Embryonic facial prominence (tissue), 1 donor: ENCODE measurements around the gene B4GALNT3.

Experiments
- DNase-seq: peaks from one replicate; pipeline ENCODE4 v3.0.0-alpha.2; 2016; ENCODE audit errors: extremely low spot score

B4GALNT3 gene

DNA sequence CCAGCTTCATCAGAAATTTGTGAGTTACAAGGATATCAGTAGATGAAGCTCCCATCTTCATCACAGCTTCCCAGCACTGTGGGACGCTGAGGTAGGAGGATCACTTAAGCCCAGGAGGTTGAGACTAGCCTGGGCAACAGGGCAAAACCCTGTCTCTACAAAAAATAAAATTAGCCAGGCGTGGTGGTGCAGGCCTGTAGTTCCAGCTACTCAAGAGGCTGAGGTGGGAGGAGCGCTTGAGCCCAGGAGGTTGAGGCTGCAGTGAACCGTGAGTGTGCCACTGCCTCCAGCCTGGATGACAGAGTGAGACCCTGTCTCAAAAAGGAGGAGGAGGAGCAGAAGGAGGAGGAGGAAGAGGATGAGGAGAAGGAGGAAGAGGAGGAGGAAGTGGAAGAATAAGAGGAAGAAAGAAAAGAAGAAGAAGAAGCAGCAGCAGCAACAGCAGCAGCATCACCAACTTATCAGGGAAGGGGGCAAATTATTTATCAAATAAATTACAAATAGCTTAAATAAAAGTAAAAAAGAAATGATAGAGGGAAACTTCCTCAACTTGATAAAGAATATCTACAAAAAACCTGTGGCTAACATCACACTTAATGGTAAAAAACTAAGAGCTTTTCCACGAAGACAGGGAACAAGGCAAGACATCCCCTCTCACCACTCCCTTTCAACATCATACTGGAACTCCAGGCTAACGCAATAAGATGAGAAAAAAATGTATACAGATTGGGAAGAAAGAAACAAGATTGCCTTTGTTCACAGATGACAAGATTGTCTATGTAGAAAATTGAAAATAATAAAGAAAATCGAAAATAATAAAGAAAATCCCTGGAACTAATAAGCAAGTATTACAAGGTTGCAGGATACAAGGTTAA, 133.9 kb downstream of the B4GALNT3 start:
- DNase-seq, result no peak

DNA sequence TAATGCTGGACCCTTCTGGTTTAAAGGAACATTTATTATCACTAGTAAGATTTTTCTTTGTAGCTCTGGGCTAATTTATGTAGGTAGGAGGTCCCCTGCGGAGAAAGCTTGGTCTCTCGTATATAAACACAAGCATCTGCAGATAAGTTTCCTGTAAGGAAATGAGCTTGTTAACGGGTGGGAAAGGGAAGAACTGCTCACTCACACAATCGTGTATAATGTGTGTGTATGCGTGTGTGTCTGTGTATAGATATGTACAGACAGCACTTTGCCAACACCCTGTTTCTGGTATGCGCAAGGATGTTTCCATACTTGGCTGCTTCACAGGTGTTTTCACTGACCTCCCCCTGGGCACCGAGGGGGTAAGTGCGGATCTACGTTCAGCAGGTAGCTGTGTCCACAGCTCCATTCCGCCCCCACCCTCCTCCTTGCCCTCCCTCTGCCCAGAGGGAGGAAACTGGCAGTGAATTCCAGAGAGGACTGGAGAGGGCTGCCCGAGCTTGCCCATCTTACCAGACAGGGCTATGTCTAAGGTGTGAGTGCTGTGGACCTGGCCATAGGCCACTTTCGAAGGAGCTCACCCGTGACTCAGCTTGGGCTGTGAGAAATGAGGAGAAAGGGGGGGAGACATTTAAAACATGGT, 138.3 kb downstream of the B4GALNT3 start:
- DNase-seq, result no peak

DNA sequence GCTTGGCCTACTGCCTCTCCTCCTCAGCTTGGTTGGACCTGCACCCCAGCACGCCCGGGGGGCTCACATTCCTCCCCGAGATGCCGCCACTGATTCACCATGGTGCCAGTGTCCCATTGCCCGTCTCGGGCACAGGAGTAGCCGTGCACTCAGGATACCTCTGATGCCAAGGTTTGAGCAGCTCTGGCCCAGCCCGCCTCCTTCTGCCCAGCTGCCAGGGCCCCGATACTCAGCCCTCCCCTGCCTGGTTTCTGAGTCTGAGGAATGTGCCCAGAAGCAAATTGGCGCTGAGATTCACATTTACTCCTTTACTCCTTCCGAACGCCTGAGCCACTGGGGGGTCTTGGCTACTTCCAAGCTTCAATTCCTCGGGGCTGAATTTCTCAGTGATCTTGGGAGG, 140.0 kb downstream of the B4GALNT3 start:
- DNase-seq, result no peak

- no peak for DNase-seq
These were observed 142.4 kb downstream of the B4GALNT3 start for GRCh38 chr12:601976-602699.

DNA sequence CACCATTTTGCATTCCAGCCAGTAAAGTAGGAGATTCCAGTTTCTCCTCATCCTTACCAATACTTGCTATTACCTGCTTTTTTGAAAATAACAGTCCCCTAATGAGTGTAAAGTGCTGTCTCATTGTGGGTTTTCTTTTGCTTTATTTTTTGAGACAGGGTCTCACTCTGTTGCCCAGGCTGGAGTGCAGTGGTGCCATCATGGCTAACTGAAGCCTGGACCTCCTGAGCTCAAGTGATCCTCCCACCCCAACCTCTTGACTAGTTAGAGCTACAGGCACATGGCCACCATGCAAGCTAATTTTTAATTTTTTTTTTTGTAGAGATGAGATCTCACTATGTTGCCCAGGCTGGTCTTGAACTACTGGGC, 142.9 kb downstream of the B4GALNT3 start:
- DNase-seq, result no peak

GRCh38 chr12:604956-605355, 145.2 kb downstream of the B4GALNT3 start:
- DNase-seq, result no peak

DNA sequence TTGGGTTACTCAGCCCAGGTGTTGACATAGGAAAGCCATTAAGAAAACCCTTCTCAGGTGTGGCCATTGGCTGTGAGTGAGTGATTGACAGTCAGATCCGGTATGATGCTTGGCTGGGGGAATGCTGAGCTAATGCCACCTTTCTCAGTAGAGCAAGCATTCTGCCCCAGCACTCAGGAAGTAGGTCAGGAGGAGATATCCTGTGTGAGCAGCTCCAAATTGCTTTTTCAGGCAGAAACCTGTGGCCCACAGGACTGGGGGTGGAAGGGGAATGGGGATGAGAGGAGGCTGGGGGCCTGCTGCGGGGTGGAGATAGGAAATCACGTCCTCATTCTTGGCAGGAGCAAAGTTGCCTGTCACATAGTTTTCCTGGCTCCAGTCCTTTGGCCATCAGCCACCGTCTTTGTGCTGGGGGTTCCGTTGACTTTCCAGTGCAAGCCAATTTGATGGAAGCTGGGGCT, 147.8 kb downstream of the B4GALNT3 start:
- DNase-seq, result no peak

DNA sequence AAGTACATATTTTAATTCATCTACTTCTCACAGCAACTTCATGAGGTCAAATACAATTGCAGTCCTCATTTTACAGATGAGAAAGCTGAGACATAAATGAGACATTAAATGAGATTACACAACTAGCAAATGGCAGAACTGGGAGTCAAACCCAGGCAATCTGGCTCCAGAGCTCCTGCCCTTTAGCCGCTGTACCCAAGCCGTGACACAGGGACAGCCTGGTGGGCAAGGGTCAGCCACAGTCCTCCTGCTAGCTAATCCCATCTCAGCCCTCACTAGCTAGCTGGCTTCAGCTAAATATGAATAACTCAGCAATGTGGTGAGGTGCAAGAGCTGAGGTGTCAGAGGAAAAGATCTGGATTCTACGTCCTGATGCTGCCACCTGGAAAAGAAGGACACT, 148.7 kb downstream of the B4GALNT3 start:
- DNase-seq, result no peak

DNA sequence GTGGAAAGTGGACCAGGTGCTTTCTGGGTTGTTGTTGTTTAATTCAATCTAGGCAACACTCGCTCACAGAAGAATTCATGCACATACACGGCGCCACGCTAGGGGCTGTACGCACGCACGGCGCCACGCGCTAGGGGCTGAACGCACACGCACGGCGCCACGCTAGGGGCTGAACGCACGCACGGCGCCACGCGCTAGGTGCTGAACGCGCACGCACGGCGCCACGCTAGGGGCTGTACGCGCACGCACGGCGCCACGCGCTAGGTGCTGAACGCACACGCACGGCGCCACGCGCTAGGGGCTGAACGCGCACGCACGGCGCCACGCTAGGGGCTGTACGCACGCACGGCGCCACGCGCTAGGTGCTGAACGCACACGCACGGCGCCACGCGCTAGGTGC, 149.2 kb downstream of the B4GALNT3 start:
- no peak for DNase-seq

- DNase-seq, result no peak
These were observed 152.0 kb downstream of the B4GALNT3 start for GRCh38 chr12:611721-612120.

DNA sequence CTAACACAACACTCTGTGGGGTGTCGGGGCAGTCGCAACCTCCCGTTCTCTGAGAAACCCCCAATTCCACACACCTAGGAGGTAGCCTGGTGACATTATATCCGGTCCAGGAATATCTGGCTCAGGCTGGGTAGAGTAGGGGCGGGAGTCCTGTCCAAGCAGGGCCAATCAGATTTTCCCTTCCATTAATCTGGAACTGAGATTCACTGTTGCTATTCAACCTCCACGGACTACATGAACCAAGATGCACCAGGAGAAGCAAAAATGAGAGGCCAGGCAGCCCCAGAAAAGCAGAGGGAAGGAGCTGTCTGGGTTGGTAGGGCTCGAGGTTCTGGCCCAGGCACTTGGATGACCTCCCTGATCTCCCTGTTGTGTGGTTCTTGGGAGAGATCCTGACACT, 152.6 kb downstream of the B4GALNT3 start:
- no peak for DNase-seq

- no peak for DNase-seq
These were observed 153.1 kb downstream of the B4GALNT3 start for GRCh38 chr12:612886-613285.
